Stomach smooth muscle (tissue), 2 donors: ENCODE measurements around the gene PHEX.

Source experiments
- H3K27ac ChIP-seq: one replicate; pipeline ENCODE4 v1.7.0; 2013; ENCODE audit warnings: mild to moderate bottlenecking, low read length, inconsistent platforms
- H3K27me3 ChIP-seq, 2 donors: one replicate each; pipeline ENCODE4 v1.7.0; 2013; ENCODE audit warnings: low read length in 2 of 2; ENCODE audit not compliant: insufficient read depth in 2 of 2, control insufficient read depth in 1 of 2
- H3K36me3 ChIP-seq, 2 donors: one replicate each; pipeline ENCODE4 v1.7.0; 2013; ENCODE audit warnings: low read length in 2 of 2; ENCODE audit not compliant: control insufficient read depth in 2 of 2, insufficient read depth in 2 of 2
- H3K4me1 ChIP-seq: one replicate; pipeline ENCODE4 v1.7.0; 2013; ENCODE audit warnings: low read length; ENCODE audit not compliant: control insufficient read depth, insufficient read depth
- H3K4me3 ChIP-seq, 2 donors: one replicate each; pipeline ENCODE4 v1.7.0; 2013; ENCODE audit warnings: low read length in 2 of 2
- H3K9ac ChIP-seq, 2 donors: one replicate each; pipeline ENCODE4 v1.7.0; 2013; ENCODE audit warnings: low read length in 2 of 2, mild to moderate bottlenecking in 1 of 2
- H3K9me3 ChIP-seq, 2 donors: one replicate each; pipeline ENCODE4 v1.7.0; 2013; ENCODE audit warnings: low read length in 2 of 2; ENCODE audit not compliant: control insufficient read depth in 2 of 2
- donor health status: healthy.
- donor health status: Pancreatic carcinoma.

Gene PHEX

DNA sequence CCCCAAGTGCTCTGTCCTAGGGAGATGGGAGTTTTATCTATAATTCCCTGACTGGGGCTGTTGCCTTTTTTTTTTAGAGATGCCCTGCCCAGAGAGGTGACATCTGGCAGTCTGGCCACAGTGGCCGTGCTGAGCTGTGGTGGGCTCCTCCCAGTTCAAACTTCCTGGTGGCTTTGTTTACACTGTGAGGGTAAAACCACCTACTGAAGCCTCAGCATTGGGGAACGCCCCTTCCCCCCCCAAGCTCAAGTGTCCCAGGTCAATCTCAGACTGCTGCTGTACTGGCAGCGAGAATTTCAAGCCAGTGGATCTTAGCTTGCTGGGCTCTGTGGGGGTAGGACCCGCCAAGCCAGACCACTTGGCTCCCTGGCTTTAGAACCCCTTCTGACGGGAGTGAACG lies 202.3 kb downstream of the PHEX start:
- Histone ChIP-seq H3K9me3 (no peaks in the 10 kb centered on the region), H3K27ac (no peak overlapping the region), H3K9ac (no peak overlapping the region), H3K4me1 (no peaks in the 10 kb centered on the region), H3K4me3 (no peak overlapping the region), H3K27me3 (no peaks in the 10 kb centered on the region), H3K36me3 (no peaks in the 10 kb centered on the region)

DNA sequence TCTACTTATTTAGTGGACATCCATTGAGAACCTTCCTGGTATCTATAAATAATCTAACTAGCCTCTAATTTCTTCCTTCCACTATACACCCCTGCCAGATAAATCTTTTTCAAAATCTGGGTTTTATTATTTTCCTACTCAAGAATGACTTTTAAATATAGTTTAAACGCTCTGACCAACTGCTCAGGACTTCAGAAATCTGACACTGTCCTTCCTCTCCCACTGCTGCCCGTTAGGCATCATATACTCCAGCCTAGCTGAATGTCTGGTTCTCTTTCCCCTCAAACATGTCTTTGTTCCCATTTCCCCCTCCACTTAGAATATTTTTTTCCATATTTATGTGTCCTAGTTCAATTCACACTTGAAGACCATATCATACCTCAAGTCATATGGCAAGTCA lies 205.4 kb downstream of the PHEX start:
- Histone ChIP-seq H3K9me3 (no peaks in the 10 kb centered on the region), H3K27ac (no peak overlapping the region), H3K9ac (no peak overlapping the region), H3K4me3 (no peak overlapping the region), H3K4me1 (no peaks in the 10 kb centered on the region), H3K27me3 (no peaks in the 10 kb centered on the region), H3K36me3 (no peaks in the 10 kb centered on the region)

DNA sequence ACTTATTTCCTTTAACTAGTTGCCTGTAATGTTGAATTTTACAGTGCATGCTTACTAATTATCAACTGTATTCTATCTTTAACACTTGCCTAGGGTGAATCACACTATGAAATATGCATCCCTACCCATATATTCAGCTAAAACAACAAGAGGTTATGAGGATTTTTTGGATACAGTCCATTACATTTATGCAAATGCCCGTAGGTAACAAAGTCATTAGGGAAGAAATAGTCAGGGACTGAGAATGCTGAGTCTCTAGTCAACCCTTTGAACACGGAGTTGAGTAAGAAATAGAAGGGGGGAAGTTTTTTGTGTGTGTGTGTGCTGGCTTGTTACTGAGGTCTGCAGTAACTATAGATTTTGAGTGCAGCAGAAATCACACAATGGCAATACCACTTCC lies 214.5 kb downstream of the PHEX start:
- H3K27me3 ChIP-seq, result no peaks in the 10 kb centered on the region
- H3K4me1 ChIP-seq, result no peaks in the 10 kb centered on the region
- H3K36me3 ChIP-seq, result no peaks in the 10 kb centered on the region
- no peak overlapping the region for H3K27ac ChIP-seq
- H3K9ac ChIP-seq, result no peak overlapping the region
- no peaks in the 10 kb centered on the region for H3K9me3 ChIP-seq
- no peak overlapping the region for H3K4me3 ChIP-seq

GRCh38 chrX:22247169-22247568 lies 215.0 kb downstream of the PHEX start:
- H3K9me3 ChIP-seq, result no peaks in the 10 kb centered on the region
- no peak overlapping the region for H3K27ac ChIP-seq
- no peak overlapping the region for H3K4me3 ChIP-seq
- no peaks in the 10 kb centered on the region for H3K36me3 ChIP-seq
- H3K9ac ChIP-seq, result no peak overlapping the region
- H3K4me1 ChIP-seq, result no peaks in the 10 kb centered on the region
- H3K27me3 ChIP-seq, result no peaks in the 10 kb centered on the region

DNA sequence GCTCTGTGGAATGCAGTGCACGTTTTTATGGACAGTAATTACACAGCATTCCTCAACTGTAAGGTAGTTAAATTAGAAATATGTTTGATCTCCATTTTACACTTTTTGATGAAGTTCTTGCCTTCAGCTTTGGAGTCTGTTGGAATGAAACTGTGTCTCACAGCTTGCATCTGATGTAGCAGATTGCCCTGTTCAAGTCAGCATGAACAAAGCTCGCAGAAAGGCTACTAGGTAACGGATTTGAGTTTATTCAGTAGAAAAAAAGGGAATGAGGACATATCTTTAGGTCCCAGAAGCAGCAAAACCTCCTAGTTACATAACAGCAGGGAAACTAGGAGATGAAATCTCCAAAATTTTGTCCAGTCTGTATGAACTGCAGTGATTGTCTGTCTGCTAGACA lies 216.3 kb downstream of the PHEX start:
- Histone ChIP-seq H3K9ac (no peak overlapping the region), H3K27me3 (no peaks in the 10 kb centered on the region), H3K9me3 (no peaks in the 10 kb centered on the region), H3K27ac (no peak overlapping the region), H3K36me3 (no peaks in the 10 kb centered on the region), H3K4me1 (no peaks in the 10 kb centered on the region), H3K4me3 (no peak overlapping the region)

DNA sequence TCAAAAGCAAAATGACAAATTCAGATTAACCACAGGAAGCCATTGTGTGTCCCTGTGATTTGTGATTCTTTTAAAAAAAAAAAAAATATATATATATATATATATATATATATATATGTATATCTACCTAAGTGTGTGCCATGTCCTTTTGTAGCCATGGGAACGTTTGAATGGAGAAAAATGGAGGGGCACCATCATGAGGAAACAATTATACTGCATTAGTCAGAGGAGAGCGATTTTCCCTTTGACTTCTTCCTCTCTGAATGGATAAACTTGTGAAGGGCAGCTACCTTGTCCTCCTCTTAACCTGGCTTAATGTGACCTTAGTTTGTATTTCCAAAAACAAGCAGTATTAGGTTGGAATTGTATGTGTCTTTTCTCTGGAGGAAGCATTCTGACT lies 217.2 kb downstream of the PHEX start:
- H3K4me3 ChIP-seq, result no peak overlapping the region
- no peak overlapping the region for H3K27ac ChIP-seq
- H3K9ac ChIP-seq, result no peak overlapping the region
- no peaks in the 10 kb centered on the region for H3K4me1 ChIP-seq
- H3K27me3 ChIP-seq, result no peaks in the 10 kb centered on the region
- no peaks in the 10 kb centered on the region for H3K9me3 ChIP-seq
- H3K36me3 ChIP-seq, result no peaks in the 10 kb centered on the region

DNA sequence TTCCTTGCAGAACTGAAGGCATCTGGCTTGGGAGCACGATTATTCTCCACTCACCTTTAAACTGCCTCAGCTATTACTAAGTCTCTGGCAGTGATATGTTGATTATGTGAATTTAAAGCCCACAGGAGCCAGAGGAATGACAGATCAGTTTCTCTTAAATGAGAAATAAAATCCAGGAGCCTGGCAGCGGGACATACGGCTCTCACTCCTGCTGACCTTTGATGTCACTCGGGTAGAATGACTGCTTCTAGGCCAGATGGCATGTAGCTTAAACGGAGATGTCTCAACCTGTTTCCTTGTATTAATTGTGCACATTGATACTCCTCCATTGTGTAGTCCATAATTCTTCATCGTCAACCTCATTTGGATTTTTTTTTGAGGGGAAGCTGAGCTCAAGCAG lies 236.6 kb downstream of the PHEX start:
- Histone ChIP-seq H3K4me3 (no peak overlapping the region), H3K9ac (no peak overlapping the region), H3K4me1 (no peaks in the 10 kb centered on the region), H3K27me3 (no peaks in the 10 kb centered on the region), H3K27ac (no peak overlapping the region), H3K9me3 (no peaks in the 10 kb centered on the region), H3K36me3 (no peaks in the 10 kb centered on the region)

DNA sequence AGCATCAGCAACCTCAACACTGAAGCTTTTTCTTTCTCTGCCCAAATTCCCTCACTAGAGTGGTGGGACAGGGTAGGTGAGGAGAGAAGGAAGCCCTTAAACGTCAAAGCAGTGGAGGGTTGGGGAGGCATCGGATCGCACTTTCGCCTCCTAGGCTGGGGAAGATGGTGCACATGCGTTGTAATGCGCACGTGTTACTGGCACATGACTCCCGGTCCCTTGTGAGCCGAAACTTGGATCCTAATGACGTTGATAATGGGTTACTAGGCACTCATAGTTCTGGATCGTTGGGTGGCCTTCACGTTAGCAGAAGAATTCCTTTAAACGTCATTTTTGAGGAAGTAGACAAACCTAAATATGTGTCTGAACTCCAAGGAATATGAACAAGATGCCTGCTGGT lies 240.5 kb downstream of the PHEX start, which contains the start of gene CBLL2:
Gene CBLL2 (plus strand): TSS at position 301 of the 400 bp plus-strand sequence. CDS start 79 bp downstream, at position 380.
- Histone ChIP-seq H3K9me3 (no peaks in the 10 kb centered on the region), H3K36me3 (no peaks in the 10 kb centered on the region), H3K27ac (no peak within 1 kb of the TSS), H3K27me3 (no peaks in the 10 kb centered on the region), H3K9ac (no peak within 1 kb of the TSS), H3K4me1 (no peaks in the 10 kb centered on the region), H3K4me3 (no peak within 1 kb of the TSS)

DNA sequence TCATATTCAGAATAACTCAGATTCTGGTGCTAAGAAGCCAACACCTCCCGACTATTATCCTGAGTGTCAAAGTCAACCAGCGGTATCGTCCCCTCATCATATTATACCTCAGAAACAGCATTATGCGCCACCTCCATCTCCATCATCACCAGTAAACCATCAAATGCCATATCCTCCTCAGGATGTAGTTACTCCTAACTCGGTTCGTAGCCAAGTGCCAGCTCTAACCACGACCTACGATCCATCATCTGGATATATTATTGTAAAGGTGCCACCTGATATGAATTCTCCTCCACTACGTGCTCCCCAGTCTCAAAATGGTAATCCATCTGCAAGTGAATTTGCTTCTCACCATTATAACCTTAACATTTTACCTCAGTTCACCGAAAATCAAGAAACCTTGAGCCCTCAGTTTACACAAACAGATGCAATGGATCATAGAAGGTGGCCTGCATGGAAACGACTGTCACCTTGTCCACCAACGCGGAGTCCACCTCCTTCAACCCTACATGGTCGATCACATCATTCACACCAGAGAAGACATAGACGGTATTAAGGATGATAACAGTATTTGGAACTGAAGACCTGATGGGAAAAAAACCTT lies 241.7 kb downstream of the PHEX start:
- no peak overlapping the region for H3K9ac ChIP-seq
- no peaks in the 10 kb centered on the region for H3K9me3 ChIP-seq
- no peaks in the 10 kb centered on the region for H3K27me3 ChIP-seq
- no peak overlapping the region for H3K4me3 ChIP-seq
- no peaks in the 10 kb centered on the region for H3K36me3 ChIP-seq
- H3K27ac ChIP-seq, result no peak overlapping the region
- no peaks in the 10 kb centered on the region for H3K4me1 ChIP-seq

DNA sequence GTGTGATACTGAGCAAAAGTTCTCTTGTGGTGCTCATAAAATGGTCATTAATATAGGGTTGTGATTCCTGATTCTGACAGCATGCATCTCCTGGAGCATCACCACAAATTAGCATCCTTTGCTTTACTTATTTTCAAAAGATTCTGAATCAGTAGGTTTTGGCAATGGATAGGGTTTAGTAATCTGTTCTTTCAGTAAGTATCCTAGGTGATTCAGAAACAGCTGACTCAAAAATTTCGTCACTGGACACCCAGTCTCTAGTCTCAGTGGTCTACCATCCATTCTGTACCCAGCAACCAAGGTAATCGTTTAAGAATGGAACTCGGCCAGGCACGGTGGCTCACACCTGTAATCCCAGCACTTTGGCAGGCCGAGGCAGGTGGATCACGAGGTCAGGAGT lies 244.7 kb downstream of the PHEX start:
- Histone ChIP-seq H3K4me3 (no peak overlapping the region), H3K9ac (no peak overlapping the region), H3K9me3 (no peaks in the 10 kb centered on the region), H3K27me3 (no peaks in the 10 kb centered on the region), H3K4me1 (no peaks in the 10 kb centered on the region), H3K27ac (no peak overlapping the region), H3K36me3 (no peaks in the 10 kb centered on the region)

GRCh38 chrX:22278375-22278774 lies 246.2 kb downstream of the PHEX start:
- H3K9me3 ChIP-seq, result peaks cover 0 to 4% of the 10 kb centered on the region in 2 donors
- H3K4me1 ChIP-seq, result no peaks in the 10 kb centered on the region
- H3K9ac ChIP-seq, result no peak overlapping the region
- H3K36me3 ChIP-seq, result no peaks in the 10 kb centered on the region
- peaks cover 0 to 3% of the 10 kb centered on the region in 2 donors for H3K27me3 ChIP-seq
- no peak overlapping the region for H3K27ac ChIP-seq
- H3K4me3 ChIP-seq, result no peak overlapping the region
